ENCODE measurements around the gene MGST3.
"Not testable (repeated sequence)": the region's sequence is repeated elsewhere in the genome, so short reads cannot be mapped to it uniquely, and the experiment has no call there.

Gene MGST3

GRCh38 chr1:165659581-165659895 lies 28.5 kb downstream of the MGST3 start:
- no peak for DNase-seq

- no peak for DNase-seq
Measured at GRCh38 chr1:165661703-165662102, 30.7 kb downstream of the MGST3 start.

GRCh38 chr1:165662186-165662585 lies 31.2 kb downstream of the MGST3 start:
- DNase-seq: no peak

- DNase-seq: no peak
Measured at GRCh38 chr1:165666152-165666825, 35.3 kb downstream of the MGST3 start.

- DNase-seq: no peak
Measured at GRCh38 chr1:165668184-165668583, 37.1 kb downstream of the MGST3 start.

GRCh38 chr1:165671526-165671925 lies 40.5 kb downstream of the MGST3 start:
- no peak for DNase-seq

GRCh38 chr1:165674599-165674998 lies 43.6 kb downstream of the MGST3 start:
- no peak for DNase-seq

GRCh38 chr1:165675794-165676193 lies 44.8 kb downstream of the MGST3 start:
- DNase-seq: no peak

- DNase-seq: no peak
Measured at GRCh38 chr1:165678509-165678908, 47.5 kb downstream of the MGST3 start.

- DNase-seq: no peak
Measured at GRCh38 chr1:165679282-165680036, 48.4 kb downstream of the MGST3 start.

GRCh38 chr1:165680303-165680702 lies 49.3 kb downstream of the MGST3 start:
- no peak for DNase-seq

- DNase-seq: not testable (repeated sequence)
Measured at GRCh38 chr1:165680773-165681172, 49.7 kb downstream of the MGST3 start.

- no peak for DNase-seq
Measured at GRCh38 chr1:165683848-165684485, 52.9 kb downstream of the MGST3 start.

- no peak for DNase-seq
Measured at GRCh38 chr1:165686121-165686970, 55.3 kb downstream of the MGST3 start.

- DNase-seq: no peak
Measured at GRCh38 chr1:165686971-165687433, 56.0 kb downstream of the MGST3 start.

- no peak for DNase-seq
Measured at GRCh38 chr1:165688046-165688445, 57.0 kb downstream of the MGST3 start.

GRCh38 chr1:165695031-165695430 lies 64.0 kb downstream of the MGST3 start:
- DNase-seq: no peak

GRCh38 chr1:165696625-165697100 lies 65.6 kb downstream of the MGST3 start:
- peak; percentile 30 for DNase-seq

- no peak for DNase-seq
Measured at GRCh38 chr1:165697491-165697880, 66.5 kb downstream of the MGST3 start.

GRCh38 chr1:165697881-165698760 lies 67.1 kb downstream of the MGST3 start, which contains the start of gene ALDH9A1:
Gene ALDH9A1, minus strand, starts transcription at chr1:165698562. Its CDS starts 4 bp downstream, at chr1:165698558.
- peak; percentile 68 for DNase-seq

GRCh38 chr1:165698761-165699052 lies 67.7 kb downstream of the MGST3 start:
- no peak for DNase-seq

GRCh38 chr1:165699577-165699976 lies 68.5 kb downstream of the MGST3 start:
- DNase-seq: no peak

Measured in kidney glomerular epithelial cell (primary cell).